ENCODE measurements around the gene OAT.

The OAT gene

GRCh38 chr10:124418726-124419501 lies at the start of gene OAT:
Gene OAT (minus strand): TSS chr10:124418923. CDS start chr10:124412171, 6,752 bp downstream.
- DNase-seq: peak; percentile 99

GRCh38 chr10:124467165-124467564 lies 48.4 kb upstream of the OAT start:
- DNase-seq: no peak

GRCh38 chr10:124465777-124466488 lies 47.2 kb upstream of the OAT start:
- DNase-seq: no peak

DNA sequence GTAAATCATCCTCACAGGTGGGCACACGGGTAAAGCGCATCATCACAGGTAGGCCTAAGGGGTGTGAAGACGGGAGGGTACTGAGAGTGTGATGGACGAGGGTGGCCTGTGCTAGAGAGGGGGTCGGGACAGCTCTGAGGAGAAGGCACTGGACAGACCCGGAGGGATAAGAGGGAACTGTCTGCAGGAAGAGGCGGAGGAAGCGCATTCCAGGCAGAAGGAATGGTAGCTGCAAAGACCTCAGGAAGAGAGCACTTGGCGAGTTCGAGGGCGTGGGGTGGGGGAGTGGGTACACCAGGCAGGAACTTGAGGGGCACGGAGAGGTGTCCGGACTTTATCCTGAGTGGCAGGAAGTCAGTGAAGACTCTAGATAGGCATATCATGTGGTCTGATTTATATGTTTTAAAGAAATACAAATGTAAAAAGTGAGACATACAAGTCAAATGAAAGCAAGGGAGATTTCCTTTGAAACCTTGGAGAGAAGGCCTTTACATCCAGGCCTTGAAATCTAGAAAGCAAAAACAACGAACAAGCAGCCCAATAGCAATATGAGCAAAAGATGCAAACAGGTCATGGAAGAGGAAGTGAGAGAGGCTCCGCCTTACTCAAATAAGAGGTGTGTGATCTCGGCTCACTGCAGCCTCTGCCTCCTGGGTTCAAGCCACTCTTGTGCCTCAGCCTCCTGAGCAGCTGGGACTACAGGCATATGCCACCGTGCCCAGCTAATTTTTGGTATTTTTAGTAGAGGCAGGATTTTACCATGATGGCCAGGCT lies 46.5 kb upstream of the OAT start:
- peak; percentile 23 for DNase-seq

DNA sequence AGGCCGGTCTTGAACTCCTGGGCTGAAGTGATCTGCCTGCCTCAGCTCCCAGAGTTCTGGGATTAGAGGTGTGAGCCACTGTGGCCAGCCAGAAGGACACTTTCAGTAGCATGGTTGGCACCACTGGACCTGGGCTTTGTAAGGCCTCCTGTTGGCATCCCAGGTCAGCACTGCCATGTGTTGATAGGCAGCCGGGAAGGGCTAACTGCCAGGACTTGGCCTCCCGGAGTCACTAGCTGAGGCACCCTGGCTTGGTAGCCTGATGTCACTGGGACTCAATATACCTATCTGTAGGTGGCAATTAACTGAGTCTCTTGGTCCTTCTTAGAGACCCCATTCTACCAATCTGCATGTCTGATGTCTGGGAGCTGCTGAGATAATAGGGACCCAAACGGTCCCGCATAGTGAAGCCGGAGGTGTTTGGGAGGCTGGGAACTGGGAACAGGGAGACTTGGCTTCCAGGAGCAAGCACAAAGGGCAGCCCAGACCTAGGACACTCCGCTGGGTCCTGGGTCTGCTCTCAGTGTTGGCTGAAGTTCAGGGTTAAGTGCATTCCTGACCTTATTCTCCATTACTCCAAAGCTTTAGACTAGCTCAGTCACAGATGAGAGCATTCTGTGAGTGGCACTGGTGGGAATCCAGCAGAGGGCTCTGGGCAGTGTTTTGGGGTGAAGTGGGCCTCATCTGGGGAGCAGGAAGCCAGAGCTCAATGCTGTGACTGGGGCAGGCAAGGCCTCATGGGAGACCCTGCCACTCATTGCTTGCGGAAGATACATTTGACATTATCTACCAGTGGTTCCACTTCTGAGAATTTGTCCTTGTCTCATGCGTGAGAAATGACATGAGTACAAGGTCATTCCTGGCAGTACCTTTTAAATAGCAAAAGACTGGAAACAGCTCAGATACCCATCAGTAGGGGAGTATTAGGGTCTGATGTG lies 45.6 kb upstream of the OAT start:
- no peak for DNase-seq

DNA sequence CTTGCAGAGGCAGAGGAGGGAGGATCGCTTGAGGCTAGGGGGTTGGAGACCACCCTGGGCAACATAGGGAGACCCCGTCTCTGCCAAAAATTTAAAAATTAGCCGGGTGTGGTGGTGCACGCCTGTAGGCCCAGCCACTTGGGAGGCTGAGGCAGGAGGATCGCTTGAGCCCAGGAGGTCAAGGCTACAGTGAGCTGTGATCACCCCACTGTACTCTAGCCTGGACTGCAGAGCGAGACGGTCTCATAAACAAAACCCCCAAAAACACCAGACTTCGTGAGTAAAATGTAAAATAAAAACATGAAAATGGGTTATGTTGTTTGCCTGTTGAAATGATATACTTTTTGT lies 43.6 kb upstream of the OAT start:
- no peak for DNase-seq

GRCh38 chr10:124461642-124462347 lies 43.1 kb upstream of the OAT start, which contains the start of gene LHPP:
Gene LHPP (plus strand): TSS chr10:124461823. CDS start chr10:124461863, 40 bp downstream.
- DNase-seq: peak; percentile 94

DNA sequence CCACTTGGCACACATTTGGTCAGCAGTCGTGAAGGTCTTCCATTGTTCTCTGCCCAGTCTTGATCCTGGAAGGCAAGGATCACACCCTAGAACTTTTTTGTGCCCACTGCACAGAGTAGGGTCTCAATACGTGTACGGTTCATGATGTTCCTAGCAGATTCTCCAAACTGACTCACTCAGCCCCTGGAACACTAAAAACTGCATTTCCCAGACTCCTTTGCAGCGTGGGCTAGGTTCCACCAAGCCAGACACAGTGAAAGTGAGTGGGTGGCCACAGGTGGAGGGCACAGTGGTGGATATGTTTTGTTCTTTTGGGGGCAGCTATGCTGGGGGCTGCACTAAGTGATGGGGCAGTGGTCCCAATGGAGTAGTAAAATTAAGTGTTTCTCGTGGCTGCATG lies 41.4 kb upstream of the OAT start:
- no peak for DNase-seq

- no peak for DNase-seq
Measured at GRCh38 chr10:124459395-124459794, 40.7 kb upstream of the OAT start.

DNA sequence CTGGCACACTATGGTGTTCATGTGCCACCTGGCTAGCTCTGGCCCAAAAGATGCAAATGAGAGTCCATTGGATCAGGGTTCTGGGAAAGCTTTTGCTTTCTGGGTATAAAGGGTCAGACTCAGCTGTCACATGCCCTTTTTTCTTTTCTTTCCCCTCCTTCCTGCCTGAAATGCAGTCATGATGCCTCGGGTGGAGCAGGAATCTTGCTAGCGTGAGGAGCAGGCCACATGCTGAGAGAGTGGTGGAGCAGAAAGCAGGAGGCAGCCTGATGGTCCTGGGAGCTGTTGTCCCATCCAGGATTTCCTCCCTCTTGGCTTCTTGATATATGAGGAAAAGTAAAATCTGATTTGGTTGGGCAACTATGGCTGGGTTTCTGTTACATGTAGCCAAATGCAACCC lies 40.2 kb upstream of the OAT start:
- no peak for DNase-seq

GRCh38 chr10:124458473-124458872 lies 39.8 kb upstream of the OAT start:
- no peak for DNase-seq

DNA sequence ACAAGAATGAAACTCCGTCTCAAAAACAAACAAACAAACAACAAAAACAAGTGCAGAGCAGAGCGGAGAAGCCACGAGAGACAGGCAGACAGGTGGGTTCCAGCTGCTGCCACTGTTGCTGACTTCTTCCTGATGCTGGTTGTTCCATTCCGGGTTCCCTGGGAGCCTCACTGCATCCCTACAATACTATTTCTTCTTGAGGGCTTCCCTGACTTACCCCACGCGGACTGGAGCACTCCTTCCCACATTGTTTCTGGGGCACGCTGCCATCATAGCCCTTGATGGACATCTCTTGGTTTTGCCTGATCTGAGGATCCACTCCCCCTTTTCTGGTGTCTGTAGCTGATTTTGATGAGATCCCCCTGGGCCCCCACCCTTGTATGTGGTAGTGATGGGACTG lies 36.7 kb upstream of the OAT start:
- no peak for DNase-seq

- DNase-seq: no peak
Measured at GRCh38 chr10:124453960-124454610, 35.4 kb upstream of the OAT start.

- DNase-seq: no peak
Measured at GRCh38 chr10:124451276-124451675, 32.6 kb upstream of the OAT start.

DNA sequence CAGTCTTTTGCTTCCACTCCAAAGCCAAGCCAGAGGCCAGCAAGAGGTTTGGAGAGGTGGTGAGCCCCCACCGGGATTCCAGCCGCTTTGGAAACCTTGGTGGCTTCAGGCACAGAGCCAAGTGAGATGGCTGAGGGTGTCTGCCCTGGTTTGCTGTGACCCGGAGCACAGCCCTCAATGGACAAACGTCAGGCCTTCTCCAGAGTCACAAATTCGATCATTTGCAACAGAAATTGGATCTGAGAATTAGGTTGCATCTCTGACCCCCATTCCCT lies 32.0 kb upstream of the OAT start:
- no peak for DNase-seq

DNA sequence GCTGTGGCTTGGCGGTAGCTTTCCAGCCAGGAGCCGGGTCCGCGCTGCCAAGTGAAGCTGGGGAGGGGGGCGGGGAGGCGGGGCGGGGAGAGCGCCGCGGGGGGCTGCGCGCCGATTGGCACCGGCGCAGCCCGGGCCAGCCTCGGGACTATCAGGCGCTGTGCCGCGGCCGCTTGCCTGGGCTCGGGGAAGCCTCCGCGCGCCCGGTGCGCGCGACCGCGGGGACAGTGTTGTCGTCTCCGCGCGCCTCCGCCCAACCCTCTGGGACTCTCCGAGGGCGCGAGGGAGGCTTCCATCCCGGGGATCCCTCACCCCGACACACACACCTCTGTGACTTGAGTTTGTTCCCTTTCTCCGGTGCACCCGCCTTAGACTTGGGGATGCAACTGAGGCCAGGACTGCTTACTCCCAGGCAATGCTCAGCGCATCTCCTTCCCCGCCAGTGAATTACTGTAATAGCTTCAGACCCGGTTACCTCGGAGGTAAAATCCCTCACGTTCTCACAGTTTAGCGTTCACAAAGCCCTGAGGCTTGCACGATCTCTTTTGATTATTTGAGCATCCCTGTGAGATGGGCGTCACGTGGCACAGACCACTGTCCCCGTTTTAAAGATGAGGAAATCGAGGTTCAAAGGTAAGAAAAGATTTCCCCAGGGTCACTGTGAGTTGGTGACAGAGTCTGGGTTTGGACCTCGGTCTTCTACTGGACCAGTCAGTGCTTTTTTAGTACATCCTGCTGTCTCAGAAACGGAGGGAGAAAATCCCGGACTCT lies 31.5 kb upstream of the OAT start, which contains the start of gene NKX1-2:
Gene NKX1-2, minus strand, starts transcription at position 24 of the 771 bp plus-strand sequence. CDS start 92 bp downstream, outside the sequence.
- DNase-seq: peak; percentile 62

DNA sequence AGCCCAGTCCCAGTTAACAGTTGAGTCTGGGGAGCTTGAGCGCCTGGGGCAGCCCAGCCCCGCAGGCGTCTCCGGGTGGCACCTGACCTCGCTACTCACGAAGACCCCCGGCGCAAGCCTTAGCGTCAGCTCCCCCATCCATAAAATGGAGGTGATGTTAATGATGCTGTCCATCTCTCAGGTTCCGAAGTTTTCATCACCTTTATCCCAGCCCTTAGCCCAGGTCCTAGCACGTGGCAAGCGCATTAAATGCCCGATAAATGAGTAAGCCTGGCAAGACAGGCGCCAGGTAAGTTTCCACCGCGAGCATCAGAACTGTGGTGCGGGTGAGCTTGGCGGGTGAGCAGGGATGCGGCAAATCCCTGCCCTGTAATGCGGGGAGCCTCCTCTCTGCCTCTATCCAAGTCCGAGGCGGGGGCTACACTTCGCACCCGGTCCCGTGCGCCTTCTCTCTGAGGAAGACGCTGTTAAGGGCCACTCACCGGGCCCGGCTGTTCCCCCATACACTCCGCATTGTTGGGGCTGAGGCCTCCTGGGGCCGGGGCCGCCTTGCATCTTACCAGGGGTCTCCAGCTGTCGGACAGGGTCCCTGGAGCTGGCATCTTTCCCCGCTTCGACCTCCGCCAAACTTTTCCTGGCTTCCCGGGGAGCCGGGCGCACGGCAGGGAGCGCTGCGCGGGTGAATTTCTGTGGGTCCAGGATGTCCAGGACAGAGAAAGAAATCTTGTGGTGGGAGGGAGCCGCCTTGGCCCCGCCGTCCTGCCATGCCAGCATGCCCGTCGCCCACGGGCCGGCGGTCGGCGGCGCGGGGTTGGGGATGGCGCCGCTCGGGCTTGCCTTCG lies 30.7 kb upstream of the OAT start:
- DNase-seq: peak; percentile 55

DNA sequence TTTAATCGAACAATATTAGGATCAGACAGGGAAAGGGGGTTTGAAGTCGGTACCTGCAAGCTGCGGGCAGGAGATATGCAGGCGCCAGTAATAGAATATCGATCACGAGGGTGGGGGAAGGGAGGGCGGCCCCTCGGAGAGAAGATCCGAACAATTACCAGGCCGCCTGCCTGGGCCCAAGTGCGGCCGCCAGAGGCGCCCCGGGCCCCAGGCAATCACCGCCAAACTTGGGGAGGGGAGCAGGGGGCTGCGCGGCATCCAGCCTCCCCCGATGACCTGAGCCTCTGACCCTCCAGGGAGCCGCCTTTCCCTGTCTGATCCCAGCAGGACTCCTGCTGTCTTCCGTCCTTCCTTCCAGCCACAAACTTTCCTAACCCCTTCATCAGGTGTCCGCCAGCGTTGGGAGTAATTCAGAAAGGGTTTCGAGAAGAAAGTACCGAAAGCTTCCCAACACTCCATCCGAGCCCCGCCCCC lies 30.0 kb upstream of the OAT start:
- DNase-seq: peak; percentile 43

GRCh38 chr10:124447751-124448466 lies 29.2 kb upstream of the OAT start:
- DNase-seq: peak; percentile 75

All from DMS53 (cell line).